Loucy (cell line): ENCODE measurements around the gene PPP1R13B.

ENCODE experiments used
- H2AFZ ChIP-seq: fragments of 200-600 bp; sonication (generic); 2 replicates; pipeline ENCODE4 v1.6.0; 2016; ENCODE audit warnings: antibody characterized with exemption, mild to moderate bottlenecking, low read length, moderate library complexity
- H3F3A ChIP-seq: fragments of 200-600 bp; 2 replicates; pipeline ENCODE4 v1.6.0; 2016; ENCODE audit warnings: antibody characterized with exemption, low read depth, mild to moderate bottlenecking
- H3K27me3 ChIP-seq: fragments of 200-600 bp; sonication (generic); 2 replicates; pipeline ENCODE4 v1.6.1; 2014; ENCODE audit warnings: low read length, mild to moderate bottlenecking; ENCODE audit not compliant: insufficient read depth, poor library complexity, severe bottlenecking
- H3K36me3 ChIP-seq: fragments of 200-600 bp; sonication (generic); 2 replicates; pipeline ENCODE4 v1.6.1; 2016; ENCODE audit warnings: low read length; ENCODE audit not compliant: insufficient read depth
- H3K4me1 ChIP-seq: fragments of 200-600 bp; sonication (generic); 2 replicates; pipeline ENCODE4 v1.5.1; 2014; ENCODE audit warnings: low read length, mild to moderate bottlenecking; ENCODE audit not compliant: insufficient read depth, poor library complexity, severe bottlenecking
- H3K4me2 ChIP-seq: fragments of 200-600 bp; sonication (generic); 2 replicates; pipeline ENCODE4 v1.6.0; 2014; ENCODE audit warnings: antibody characterized with exemption, low read length, low read depth, mild to moderate bottlenecking; ENCODE audit not compliant: poor library complexity, severe bottlenecking
- H3K4me3 ChIP-seq: fragments of 200-600 bp; sonication (generic); 2 replicates; pipeline ENCODE4 v1.5.1; 2014; ENCODE audit warnings: low read length, mild to moderate bottlenecking, mixed read lengths; ENCODE audit not compliant: poor library complexity, severe bottlenecking
- H3K79me2 ChIP-seq: fragments of 200-600 bp; sonication (generic); 2 replicates; pipeline ENCODE4 v1.6.1; 2014; ENCODE audit warnings: low read length; ENCODE audit not compliant: insufficient read depth
- H3K9ac ChIP-seq: fragments of 200-600 bp; sonication (generic); 2 replicates; pipeline ENCODE4 v1.6.0; 2014; ENCODE audit warnings: mild to moderate bottlenecking, low read depth, low read length, moderate library complexity; ENCODE audit not compliant: poor library complexity, severe bottlenecking
- H3K9me2 ChIP-seq: fragments of 200-600 bp; sonication (generic); replicated peaks from 2 replicates; pipeline ENCODE4 v1.6.1; 2016; ENCODE audit warnings: low read depth, low read length, mixed read lengths
- H3K9me3 ChIP-seq: fragments of 200-600 bp; sonication (generic); 2 replicates; pipeline ENCODE4 v1.6.1; 2014; ENCODE audit warnings: mild to moderate bottlenecking, antibody characterized with exemption, low read length, low read depth; ENCODE audit not compliant: insufficient read depth
- H4K20me1 ChIP-seq: fragments of 200-600 bp; sonication (generic); 2 replicates; pipeline ENCODE4 v1.6.0; 2014; ENCODE audit warnings: antibody characterized with exemption, low read length, mild to moderate bottlenecking; ENCODE audit not compliant: insufficient read depth, poor library complexity, severe bottlenecking
- EZH2phosphoT487 ChIP-seq: fragments of 200-600 bp; IDR thresholded peaks from 2 replicates; pipeline ENCODE4 v1.6.1; 2018; ENCODE audit warnings: antibody characterized with exemption, mild to moderate bottlenecking, moderate library complexity, borderline replicate concordance
- TF ChIP-seq, protein P1 (sequence below): fragments of 200-600 bp; sonication (generic); conservative IDR thresholded peaks from 2 replicates; pipeline ENCODE4 v1.5.1; 2014; ENCODE audit warnings: mild to moderate bottlenecking, antibody characterized with exemption, low read length

Gene PPP1R13B

DNA sequence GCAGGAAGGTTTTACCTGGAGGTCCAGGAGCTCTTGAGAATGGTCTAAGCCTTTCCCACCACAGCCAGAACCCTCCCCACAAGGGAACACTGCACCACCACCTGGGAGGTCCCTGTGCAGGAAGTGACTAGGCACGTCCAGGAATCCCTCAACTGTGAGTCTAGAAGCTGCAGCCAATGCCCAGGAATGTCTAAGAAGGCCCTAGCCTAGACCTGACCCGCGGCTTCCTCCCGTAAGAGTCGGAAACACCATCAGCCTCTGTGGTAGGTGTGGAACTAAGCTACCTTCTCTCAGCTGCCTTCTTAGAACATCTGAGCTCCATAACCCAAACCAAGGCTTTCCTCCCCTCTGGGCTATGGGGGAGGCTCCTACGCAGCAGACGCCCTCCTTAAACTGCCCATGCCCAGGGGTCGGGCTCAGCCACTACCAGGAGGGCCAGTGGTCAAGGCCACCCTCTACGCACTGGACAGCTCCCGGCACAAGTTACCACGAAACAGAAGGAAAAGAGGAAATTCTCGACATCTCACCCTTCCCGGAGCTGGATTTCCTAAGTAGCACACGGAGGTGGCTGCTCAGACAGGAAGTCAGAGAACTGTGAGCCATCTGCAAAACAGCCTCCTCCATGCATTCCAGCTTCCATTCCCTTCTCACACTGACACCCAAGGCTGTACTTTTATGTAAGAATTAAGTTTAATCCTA lies 106.2 kb downstream of the PPP1R13B start:
- TF ChIP-seq, protein P1, sequence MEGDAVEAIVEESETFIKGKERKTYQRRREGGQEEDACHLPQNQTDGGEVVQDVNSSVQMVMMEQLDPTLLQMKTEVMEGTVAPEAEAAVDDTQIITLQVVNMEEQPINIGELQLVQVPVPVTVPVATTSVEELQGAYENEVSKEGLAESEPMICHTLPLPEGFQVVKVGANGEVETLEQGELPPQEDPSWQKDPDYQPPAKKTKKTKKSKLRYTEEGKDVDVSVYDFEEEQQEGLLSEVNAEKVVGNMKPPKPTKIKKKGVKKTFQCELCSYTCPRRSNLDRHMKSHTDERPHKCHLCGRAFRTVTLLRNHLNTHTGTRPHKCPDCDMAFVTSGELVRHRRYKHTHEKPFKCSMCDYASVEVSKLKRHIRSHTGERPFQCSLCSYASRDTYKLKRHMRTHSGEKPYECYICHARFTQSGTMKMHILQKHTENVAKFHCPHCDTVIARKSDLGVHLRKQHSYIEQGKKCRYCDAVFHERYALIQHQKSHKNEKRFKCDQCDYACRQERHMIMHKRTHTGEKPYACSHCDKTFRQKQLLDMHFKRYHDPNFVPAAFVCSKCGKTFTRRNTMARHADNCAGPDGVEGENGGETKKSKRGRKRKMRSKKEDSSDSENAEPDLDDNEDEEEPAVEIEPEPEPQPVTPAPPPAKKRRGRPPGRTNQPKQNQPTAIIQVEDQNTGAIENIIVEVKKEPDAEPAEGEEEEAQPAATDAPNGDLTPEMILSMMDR: no peak
- no peak for TF ChIP-seq EZH2phosphoT487

DNA sequence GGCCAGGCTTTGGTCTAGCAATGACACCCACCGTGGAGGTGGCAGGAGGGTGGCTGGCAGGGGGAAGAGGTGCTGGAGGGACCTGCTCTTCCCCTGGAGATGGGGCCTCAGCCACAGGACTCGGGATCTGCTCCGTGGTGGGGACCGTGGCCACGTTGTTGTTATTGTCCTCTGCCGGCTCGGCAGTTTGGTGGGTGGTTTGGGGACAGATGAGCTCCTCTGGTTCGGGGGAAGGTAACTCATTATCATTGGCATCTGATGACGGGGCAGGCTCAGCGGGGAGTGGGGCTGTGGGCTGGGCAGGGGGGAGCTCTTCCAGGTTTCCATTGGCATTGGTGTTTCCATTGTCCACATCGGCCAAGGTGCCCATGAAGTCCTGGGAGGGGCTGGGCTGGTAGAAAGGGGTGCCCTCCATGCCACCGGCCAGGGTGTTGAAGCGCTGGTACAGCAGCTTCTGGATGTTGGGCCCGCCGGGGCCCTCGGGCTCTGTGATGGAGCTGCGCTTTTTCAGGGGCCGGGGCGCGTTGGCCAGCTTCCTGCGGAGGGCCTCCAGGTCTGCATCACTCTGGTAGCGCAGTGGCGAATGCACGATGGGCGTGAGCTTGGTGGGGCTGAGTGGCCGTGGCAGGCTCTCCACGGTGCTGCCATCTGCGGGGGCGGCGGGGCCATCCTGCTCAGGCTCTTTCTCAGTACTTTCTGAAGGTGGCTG lies 107.4 kb downstream of the PPP1R13B start:
- Histone ChIP-seq H3K9me2 (no peaks in the 10 kb centered on the region), H3K4me3 (no peak overlapping the region), H3F3A (no peaks in the 10 kb centered on the region), H3K4me2 (no peak overlapping the region), H2AFZ (no peak overlapping the region), H3K9ac (no peak overlapping the region), H4K20me1 (no peaks in the 10 kb centered on the region), H3K9me3 (no peaks in the 10 kb centered on the region), H3K4me1 (no peaks in the 10 kb centered on the region), H3K79me2 (no peaks in the 10 kb centered on the region), H3K27me3 (no peaks in the 10 kb centered on the region), H3K36me3 (no peaks in the 10 kb centered on the region)
- TF ChIP-seq, protein P1: no peak
- no peak for TF ChIP-seq EZH2phosphoT487

More for the DNA sequence above, 106.2 kb downstream of the PPP1R13B start:
- Histone ChIP-seq H3K36me3 (no peaks in the 10 kb centered on the region), H3K9ac (no peak overlapping the region), H3K4me2 (no peak overlapping the region), H3K4me3 (no peak overlapping the region), H3K79me2 (no peaks in the 10 kb centered on the region), H4K20me1 (no peaks in the 10 kb centered on the region), H3K9me2 (no peaks in the 10 kb centered on the region), H2AFZ (no peak overlapping the region), H3K4me1 (no peaks in the 10 kb centered on the region), H3F3A (no peaks in the 10 kb centered on the region), H3K27me3 (no peaks in the 10 kb centered on the region), H3K9me3 (no peaks in the 10 kb centered on the region)

DNA sequence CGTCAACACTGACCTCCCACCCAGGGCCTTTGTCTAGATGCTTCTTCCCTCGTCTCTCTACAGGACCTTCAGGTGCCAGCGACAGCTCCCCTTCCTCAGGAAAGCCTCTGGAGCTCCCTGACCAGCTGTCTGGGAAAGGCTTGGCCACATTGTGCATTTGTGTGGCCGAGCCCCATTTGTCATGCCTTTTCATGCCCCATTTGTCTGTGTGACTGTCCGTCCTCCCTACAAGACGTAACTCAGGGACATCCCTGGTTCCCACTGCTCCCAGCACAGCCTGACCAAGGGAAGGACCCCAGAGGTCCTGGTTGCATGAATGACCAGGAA lies 107.9 kb downstream of the PPP1R13B start:
- no peaks in the 10 kb centered on the region for H3K9me3 ChIP-seq
- H3F3A ChIP-seq: no peaks in the 10 kb centered on the region
- no peak overlapping the region for H3K9ac ChIP-seq
- H3K4me2 ChIP-seq: no peak overlapping the region
- H2AFZ ChIP-seq: no peak overlapping the region
- H4K20me1 ChIP-seq: no peaks in the 10 kb centered on the region
- 0 out of 2 replicates have a peak, but pooled peaks cover under 1% of the 10 kb centered on the region for H3K36me3 ChIP-seq
- no peaks in the 10 kb centered on the region for H3K4me1 ChIP-seq
- H3K9me2 ChIP-seq: no peaks in the 10 kb centered on the region
- no peaks in the 10 kb centered on the region for H3K79me2 ChIP-seq
- no peak overlapping the region for H3K4me3 ChIP-seq
- H3K27me3 ChIP-seq: no peaks in the 10 kb centered on the region
- no peak for TF ChIP-seq EZH2phosphoT487
- TF ChIP-seq, protein P1: no peak
